HepG2 (cell line): ENCODE measurements around the gene MCM3AP. TPM values are rescaled to one million over a fixed set of nuclear protein-coding genes. Genes with fewer than 3 reads are reported as not detected.

Experiments
- FLYWCH1 ChIP-seq: sonication (generic); formaldehyde crosslinking; IDR thresholded peaks from 2 replicates; pipeline ENCODE4 v1.8.1; 2023; ENCODE audit warnings: mild to moderate bottlenecking, missing genetic modification reagents
- GATAD2A ChIP-seq: IDR thresholded peaks from 2 replicates; pipeline ENCODE4 v1.6.1; 2016
- HMG20A ChIP-seq: IDR thresholded peaks from 2 replicates; pipeline ENCODE4 v1.6.1; 2016; ENCODE audit warnings: borderline replicate concordance
- JUN ChIP-seq: sonication (generic); formaldehyde crosslinking; IDR thresholded peaks from 2 replicates; pipeline ENCODE4 v1.4.0; 2020; ENCODE audit warnings: mild to moderate bottlenecking, missing genetic modification reagents
- KDM4B ChIP-seq: sonication (generic); formaldehyde crosslinking; IDR thresholded peaks from 2 replicates; pipeline ENCODE4 v1.4.0; 2020; ENCODE audit warnings: missing genetic modification reagents
- MTF2 ChIP-seq: sonication (generic); formaldehyde crosslinking; IDR thresholded peaks from 2 replicates; pipeline ENCODE4 v1.5.0; 2020; ENCODE audit warnings: missing genetic modification reagents, borderline replicate concordance
- NCOA1 ChIP-seq: sonication (generic); formaldehyde crosslinking; IDR thresholded peaks from 2 replicates; pipeline ENCODE4 v1.9.0; 2021; ENCODE audit warnings: missing genetic modification reagents
- NR1H2 ChIP-seq: sonication (generic); formaldehyde crosslinking; IDR thresholded peaks from 2 replicates; pipeline ENCODE4 v1.8.1; 2022; ENCODE audit warnings: low read depth, missing genetic modification reagents, borderline replicate concordance
- PPARG ChIP-seq: conservative IDR thresholded peaks from 2 replicates; pipeline ENCODE4 v1.6.1; 2016; ENCODE audit warnings: missing biosample characterization, missing genetic modification reagents
- REPIN1 ChIP-seq: sonication (generic); formaldehyde crosslinking; IDR thresholded peaks from 2 replicates; pipeline ENCODE4 v1.8.0; 2022; ENCODE audit warnings: missing genetic modification reagents, low read depth, mild to moderate bottlenecking, borderline replicate concordance
- SIX4 ChIP-seq: sonication (generic); formaldehyde crosslinking; IDR thresholded peaks from 2 replicates; pipeline ENCODE4 v1.4.0; 2020; ENCODE audit warnings: missing genetic modification reagents
- SNAI1 ChIP-seq: sonication (generic); formaldehyde crosslinking; IDR thresholded peaks from 2 replicates; pipeline ENCODE4 v1.5.0; 2020; ENCODE audit warnings: mild to moderate bottlenecking, missing genetic modification reagents, borderline replicate concordance
- ZKSCAN5 ChIP-seq: sonication (generic); formaldehyde crosslinking; IDR thresholded peaks from 2 replicates; pipeline ENCODE4 v1.5.1; 2020; ENCODE audit warnings: mild to moderate bottlenecking, missing genetic modification reagents
- ZNF124 ChIP-seq: sonication (generic); formaldehyde crosslinking; IDR thresholded peaks from 2 replicates; pipeline ENCODE4 v1.4.0; 2020; ENCODE audit warnings: missing genetic modification reagents
- ZNF207 ChIP-seq: fragments of 450-650 bp; IDR thresholded peaks from 2 replicates; pipeline ENCODE4 v1.6.1; 2016; ENCODE audit warnings: antibody characterized with exemption, borderline replicate concordance
- ZNF235 ChIP-seq: sonication (generic); formaldehyde crosslinking; IDR thresholded peaks from 2 replicates; pipeline ENCODE4 v1.8.1; 2023; ENCODE audit warnings: mild to moderate bottlenecking, missing genetic modification reagents, borderline replicate concordance
- ZNF317 ChIP-seq: sonication (generic); formaldehyde crosslinking; IDR thresholded peaks from 2 replicates; pipeline ENCODE4 v1.5.0; 2020; ENCODE audit warnings: mild to moderate bottlenecking, missing genetic modification reagents
- ZNF33B ChIP-seq: sonication (generic); formaldehyde crosslinking; IDR thresholded peaks from 2 replicates; pipeline ENCODE4 v1.5.1; 2020; ENCODE audit warnings: mild to moderate bottlenecking, missing genetic modification reagents
- ZNF354B ChIP-seq: sonication (generic); formaldehyde crosslinking; IDR thresholded peaks from 2 replicates; pipeline ENCODE4 v1.8.0; 2022; ENCODE audit warnings: mild to moderate bottlenecking, missing genetic modification reagents
- ZNF382 ChIP-seq: sonication (generic); formaldehyde crosslinking; IDR thresholded peaks from 2 replicates; pipeline ENCODE4 v1.5.0; 2020; ENCODE audit warnings: missing genetic modification reagents, mild to moderate bottlenecking, borderline replicate concordance
- ZNF761 ChIP-seq: sonication (generic); formaldehyde crosslinking; conservative IDR thresholded peaks from 2 replicates; pipeline ENCODE4 v1.4.0; 2020; ENCODE audit warnings: mild to moderate bottlenecking, missing genetic modification reagents
- ZNF788 ChIP-seq: sonication (generic); formaldehyde crosslinking; IDR thresholded peaks from 2 replicates; pipeline ENCODE4 v1.5.0; 2020; ENCODE audit warnings: mild to moderate bottlenecking, missing genetic modification reagents, borderline replicate concordance
- polyA plus RNA-seq, 8 experiments: library from polyadenylated mRNA; depleted of rRNA in 3 of 8; stranded (reverse) in 7 of 8; unstranded in 1 of 8; fragments of >200 nt; fragmentation: Illumina TruSeq in 4 of 8; extraction: Trizol in 4 of 8; gene quantifications; 2 replicates each; pipeline versions ENCODE4 v1.2.1 to v1.2.3, GENCODE V29; 2011 to 2016; ENCODE audit warnings: low read depth in 4 of 8, missing spikeins in 1 of 8, mixed read lengths in 1 of 8; ENCODE audit not compliant: insufficient read depth in 1 of 8
- total RNA-seq, 5 experiments: library from RNA; depleted of rRNA; stranded (reverse); fragments of >200 nt; fragmentation: Illumina TruSeq; extraction: Trizol; gene quantifications; 2 replicates each; pipeline ENCODE4 v1.2.3, GENCODE V29; 2016; ENCODE audit warnings: low read depth in 1 of 5
- TF ChIP-seq, protein P1 (sequence below): sonication (generic); formaldehyde crosslinking; IDR thresholded peaks from 2 replicates; pipeline ENCODE4 v1.4.0; 2020; ENCODE audit warnings: missing genetic modification reagents; ENCODE audit errors: not compliant biosample characterization
- TF ChIP-seq, protein P2 (sequence below): IDR thresholded peaks from 2 replicates; pipeline ENCODE4 v1.6.1; 2016; ENCODE audit warnings: low read depth, borderline replicate concordance
- TF ChIP-seq, protein P3 (sequence below): sonication (generic); formaldehyde crosslinking; conservative IDR thresholded peaks from 2 replicates; pipeline ENCODE4 v1.4.0; 2020; ENCODE audit warnings: missing genetic modification reagents
- TF ChIP-seq, protein P4 (sequence below): sonication (generic); formaldehyde crosslinking; conservative IDR thresholded peaks from 2 replicates; pipeline ENCODE4 v1.4.0; 2020; ENCODE audit warnings: missing genetic modification reagents
- TF ChIP-seq, protein P5 (sequence below): sonication (generic); formaldehyde crosslinking; IDR thresholded peaks from 2 replicates; pipeline ENCODE4 v1.4.0; 2020; ENCODE audit warnings: missing genetic modification reagents

MCM3AP gene
- total and polyA plus RNA-seq, 2 of the 13 experiments (the other 11 are each of a cell fraction or from before 2014, with no cell fraction given) = 27.0 to 54.7 TPM

DNA sequence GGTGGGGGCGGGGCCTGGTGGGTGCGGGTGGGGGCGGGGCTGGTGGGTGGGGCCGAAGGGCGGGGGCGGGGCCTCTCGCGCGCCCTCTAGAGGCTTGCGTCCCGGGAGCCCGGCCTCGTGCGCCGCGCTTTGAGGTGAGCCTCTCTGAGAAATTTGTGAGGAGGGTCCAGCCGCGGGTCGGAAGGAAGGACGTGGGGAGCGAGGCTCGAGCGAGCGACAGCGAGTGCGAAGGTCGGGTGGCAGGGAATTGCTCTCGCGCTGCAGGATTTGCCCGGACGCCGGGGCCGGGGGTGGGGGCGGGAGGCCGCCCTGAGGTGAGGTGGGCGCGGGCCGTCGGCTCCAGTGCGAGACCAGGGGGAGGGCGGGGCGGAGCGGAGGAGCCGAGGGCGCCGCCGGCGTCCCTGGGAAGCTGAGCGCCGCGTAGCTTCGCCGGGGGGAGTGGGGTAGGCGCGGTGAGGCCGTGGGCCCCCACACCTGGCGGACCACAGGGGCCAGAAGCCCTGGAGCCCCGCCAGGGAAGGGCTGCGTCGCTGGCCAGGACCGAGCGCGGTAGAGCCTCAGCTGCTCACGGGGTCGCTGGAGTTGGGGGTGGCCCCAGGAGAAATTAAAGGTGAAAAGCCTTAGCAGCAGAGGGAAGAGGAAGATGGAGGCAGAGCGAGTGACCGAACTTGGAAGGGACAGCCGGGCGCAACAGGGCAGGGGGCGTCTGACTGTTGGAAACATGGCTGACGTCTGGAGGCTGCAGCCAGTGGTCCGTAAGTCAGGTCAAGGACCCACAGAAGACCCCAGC lies 56.1 kb downstream of the MCM3AP start (continued):
- TF ChIP-seq ZNF788 (CRISPR knock-in tag) (peak; percentile 12; the same call in 1 of the 2 replicates), ZNF235 (no peak), ZNF124 (CRISPR knock-in tag) (no peak), PPARG (CRISPR knock-in tag) (no peak), ZKSCAN5 (CRISPR knock-in tag) (no peak), ZNF761 (CRISPR knock-in tag) (no peak), JUN (no peak), ZNF33B (CRISPR knock-in tag) (no peak), GATAD2A (CRISPR knock-in tag) (0 out of 2 replicates have a peak, but pooled peaks have one; percentile 4), SNAI1 (no peak), REPIN1 (CRISPR knock-in tag) (no peak), ZNF382 (CRISPR knock-in tag) (no peak), ZNF317 (CRISPR knock-in tag) (no peak), FLYWCH1 (CRISPR knock-in tag) (no peak), SIX4 (no peak), ZNF207 (no peak), HMG20A (CRISPR knock-in tag) (no peak), ZNF354B (CRISPR knock-in tag) (no peak), MTF2 (CRISPR knock-in tag) (no peak), KDM4B (CRISPR knock-in tag) (no peak), NCOA1 (CRISPR knock-in tag) (no peak), NR1H2 (CRISPR knock-in tag) (no peak)
- TF ChIP-seq, protein P1, sequence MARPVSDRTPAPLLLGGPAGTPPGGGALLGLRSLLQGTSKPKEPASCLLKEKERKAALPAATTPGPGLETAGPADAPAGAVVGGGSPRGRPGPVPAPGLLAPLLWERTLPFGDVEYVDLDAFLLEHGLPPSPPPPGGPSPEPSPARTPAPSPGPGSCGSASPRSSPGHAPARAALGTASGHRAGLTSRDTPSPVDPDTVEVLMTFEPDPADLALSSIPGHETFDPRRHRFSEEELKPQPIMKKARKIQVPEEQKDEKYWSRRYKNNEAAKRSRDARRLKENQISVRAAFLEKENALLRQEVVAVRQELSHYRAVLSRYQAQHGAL = no peak
- TF ChIP-seq, protein P2, sequence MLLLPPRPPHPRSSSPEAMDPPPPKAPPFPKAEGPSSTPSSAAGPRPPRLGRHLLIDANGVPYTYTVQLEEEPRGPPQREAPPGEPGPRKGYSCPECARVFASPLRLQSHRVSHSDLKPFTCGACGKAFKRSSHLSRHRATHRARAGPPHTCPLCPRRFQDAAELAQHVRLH (CRISPR knock-in tag) = peak; percentile 34; the same call in 1 of the 2 replicates
- TF ChIP-seq, protein P3, sequence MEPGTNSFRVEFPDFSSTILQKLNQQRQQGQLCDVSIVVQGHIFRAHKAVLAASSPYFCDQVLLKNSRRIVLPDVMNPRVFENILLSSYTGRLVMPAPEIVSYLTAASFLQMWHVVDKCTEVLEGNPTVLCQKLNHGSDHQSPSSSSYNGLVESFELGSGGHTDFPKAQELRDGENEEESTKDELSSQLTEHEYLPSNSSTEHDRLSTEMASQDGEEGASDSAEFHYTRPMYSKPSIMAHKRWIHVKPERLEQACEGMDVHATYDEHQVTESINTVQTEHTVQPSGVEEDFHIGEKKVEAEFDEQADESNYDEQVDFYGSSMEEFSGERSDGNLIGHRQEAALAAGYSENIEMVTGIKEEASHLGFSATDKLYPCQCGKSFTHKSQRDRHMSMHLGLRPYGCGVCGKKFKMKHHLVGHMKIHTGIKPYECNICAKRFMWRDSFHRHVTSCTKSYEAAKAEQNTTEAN (CRISPR knock-in tag) = no peak
- TF ChIP-seq, protein P4, sequence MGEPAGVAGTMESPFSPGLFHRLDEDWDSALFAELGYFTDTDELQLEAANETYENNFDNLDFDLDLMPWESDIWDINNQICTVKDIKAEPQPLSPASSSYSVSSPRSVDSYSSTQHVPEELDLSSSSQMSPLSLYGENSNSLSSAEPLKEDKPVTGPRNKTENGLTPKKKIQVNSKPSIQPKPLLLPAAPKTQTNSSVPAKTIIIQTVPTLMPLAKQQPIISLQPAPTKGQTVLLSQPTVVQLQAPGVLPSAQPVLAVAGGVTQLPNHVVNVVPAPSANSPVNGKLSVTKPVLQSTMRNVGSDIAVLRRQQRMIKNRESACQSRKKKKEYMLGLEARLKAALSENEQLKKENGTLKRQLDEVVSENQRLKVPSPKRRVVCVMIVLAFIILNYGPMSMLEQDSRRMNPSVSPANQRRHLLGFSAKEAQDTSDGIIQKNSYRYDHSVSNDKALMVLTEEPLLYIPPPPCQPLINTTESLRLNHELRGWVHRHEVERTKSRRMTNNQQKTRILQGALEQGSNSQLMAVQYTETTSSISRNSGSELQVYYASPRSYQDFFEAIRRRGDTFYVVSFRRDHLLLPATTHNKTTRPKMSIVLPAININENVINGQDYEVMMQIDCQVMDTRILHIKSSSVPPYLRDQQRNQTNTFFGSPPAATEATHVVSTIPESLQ (CRISPR knock-in tag) = no peak
- TF ChIP-seq, protein P5, sequence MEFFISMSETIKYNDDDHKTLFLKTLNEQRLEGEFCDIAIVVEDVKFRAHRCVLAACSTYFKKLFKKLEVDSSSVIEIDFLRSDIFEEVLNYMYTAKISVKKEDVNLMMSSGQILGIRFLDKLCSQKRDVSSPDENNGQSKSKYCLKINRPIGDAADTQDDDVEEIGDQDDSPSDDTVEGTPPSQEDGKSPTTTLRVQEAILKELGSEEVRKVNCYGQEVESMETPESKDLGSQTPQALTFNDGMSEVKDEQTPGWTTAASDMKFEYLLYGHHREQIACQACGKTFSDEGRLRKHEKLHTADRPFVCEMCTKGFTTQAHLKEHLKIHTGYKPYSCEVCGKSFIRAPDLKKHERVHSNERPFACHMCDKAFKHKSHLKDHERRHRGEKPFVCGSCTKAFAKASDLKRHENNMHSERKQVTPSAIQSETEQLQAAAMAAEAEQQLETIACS (CRISPR knock-in tag) = no peak
